ENCODE measurements around the gene BCL7B. TPM values are rescaled to one million over a fixed set of nuclear protein-coding genes. Genes with fewer than 3 reads are reported as not detected.
"Not testable (repeated sequence)": the region's sequence is repeated elsewhere in the genome, so short reads cannot be mapped to it uniquely, and the experiment has no call there.

The BCL7B gene
- total RNA-seq, 4 donors from 2014 or later = 104 to 144 (median 108) TPM

DNA sequence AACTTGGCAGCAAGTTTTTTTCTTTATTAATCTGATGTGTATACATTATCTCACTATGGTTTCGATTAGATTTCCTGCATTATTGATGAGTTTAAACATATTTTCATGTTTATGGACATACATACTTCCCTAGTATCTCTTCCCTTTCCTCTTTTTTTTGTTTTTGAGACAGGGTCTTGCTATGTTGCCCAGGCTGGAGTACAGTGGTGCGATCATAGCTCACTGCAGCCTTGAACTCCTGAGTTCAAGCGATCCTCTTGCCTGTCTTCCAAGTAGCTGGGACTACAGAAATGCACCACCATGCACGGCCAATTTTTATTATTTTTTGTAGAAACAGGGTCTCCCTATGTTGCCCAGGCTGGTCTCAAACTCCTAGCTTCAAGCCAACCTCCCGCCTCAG lies 54.3 kb downstream of the BCL7B start:
- WGBS, 2 donors (ENCODE audit: low coverage in 1 of 2) = 83 to 93% methylated on average over 1 to 5 of the region's 5 CpGs
- peaks cover 0 to 100% of the 10 kb centered on the region in 2 donors for H3K36me3 ChIP-seq

DNA sequence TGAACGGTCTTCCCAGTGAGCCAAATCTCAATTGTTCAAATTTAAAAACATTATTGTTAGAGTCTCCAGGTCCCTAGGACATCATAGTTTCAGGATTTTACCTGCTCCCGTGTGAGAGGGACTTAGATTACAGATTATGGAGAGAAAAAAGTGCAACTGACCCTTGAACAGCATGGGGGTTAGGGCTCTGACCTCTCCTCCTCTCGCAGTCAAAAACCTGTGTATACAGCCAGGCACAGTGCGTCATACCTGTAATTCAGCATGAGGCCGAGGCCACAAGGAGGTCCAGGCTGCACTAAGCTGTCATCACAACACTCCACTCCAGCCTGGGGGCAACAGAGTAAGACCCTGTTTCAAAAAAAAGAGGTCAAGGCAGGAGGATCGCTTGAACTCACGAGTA lies 60.9 kb downstream of the BCL7B start:
- Histone ChIP-seq H3K27me3 (no peaks in the 10 kb centered on the region), H3K27ac (no peak overlapping the region), H3K36me3 (peaks cover 0 to 100% of the 10 kb centered on the region in 2 donors), H3K9me3 (no peaks in the 10 kb centered on the region), H3K4me1 (no peaks in the 10 kb centered on the region), H3K4me3 (no peak overlapping the region)
- TF ChIP-seq POLR2AphosphoS5 (IDR thresholded peaks at IDR 0.05) = no peak
- TF ChIP-seq EP300 (IDR thresholded peaks at IDR 0.05) = no peak
- TF ChIP-seq, protein P1, sequence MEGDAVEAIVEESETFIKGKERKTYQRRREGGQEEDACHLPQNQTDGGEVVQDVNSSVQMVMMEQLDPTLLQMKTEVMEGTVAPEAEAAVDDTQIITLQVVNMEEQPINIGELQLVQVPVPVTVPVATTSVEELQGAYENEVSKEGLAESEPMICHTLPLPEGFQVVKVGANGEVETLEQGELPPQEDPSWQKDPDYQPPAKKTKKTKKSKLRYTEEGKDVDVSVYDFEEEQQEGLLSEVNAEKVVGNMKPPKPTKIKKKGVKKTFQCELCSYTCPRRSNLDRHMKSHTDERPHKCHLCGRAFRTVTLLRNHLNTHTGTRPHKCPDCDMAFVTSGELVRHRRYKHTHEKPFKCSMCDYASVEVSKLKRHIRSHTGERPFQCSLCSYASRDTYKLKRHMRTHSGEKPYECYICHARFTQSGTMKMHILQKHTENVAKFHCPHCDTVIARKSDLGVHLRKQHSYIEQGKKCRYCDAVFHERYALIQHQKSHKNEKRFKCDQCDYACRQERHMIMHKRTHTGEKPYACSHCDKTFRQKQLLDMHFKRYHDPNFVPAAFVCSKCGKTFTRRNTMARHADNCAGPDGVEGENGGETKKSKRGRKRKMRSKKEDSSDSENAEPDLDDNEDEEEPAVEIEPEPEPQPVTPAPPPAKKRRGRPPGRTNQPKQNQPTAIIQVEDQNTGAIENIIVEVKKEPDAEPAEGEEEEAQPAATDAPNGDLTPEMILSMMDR (IDR thresholded peaks at IDR 0.05) = no peak
- no peak for TF ChIP-seq POLR2A (IDR thresholded peaks at IDR 0.05)
- no peak for ATAC-seq
- WGBS, 2 donors (ENCODE audit: low coverage in 1 of 2) = 86 to 95% methylated on average over 2 to 3 of the region's 7 CpGs

More for the DNA sequence above, 54.3 kb downstream of the BCL7B start:
- ATAC-seq = no peak
- Histone ChIP-seq H3K27me3 (no peaks in the 10 kb centered on the region), H3K9me3 (no peaks in the 10 kb centered on the region), H3K4me1 (peaks cover 0 to 6% (median 0%) of the 10 kb centered on the region in 3 donors), H3K27ac (no peak overlapping the region), H3K4me3 (no peak overlapping the region)
- TF ChIP-seq POLR2A (IDR thresholded peaks at IDR 0.05) (no peak), POLR2AphosphoS5 (IDR thresholded peaks at IDR 0.05) (no peak), EP300 (IDR thresholded peaks at IDR 0.05) (no peak)
- TF ChIP-seq, protein P1 (IDR thresholded peaks at IDR 0.05) = no peak

DNA sequence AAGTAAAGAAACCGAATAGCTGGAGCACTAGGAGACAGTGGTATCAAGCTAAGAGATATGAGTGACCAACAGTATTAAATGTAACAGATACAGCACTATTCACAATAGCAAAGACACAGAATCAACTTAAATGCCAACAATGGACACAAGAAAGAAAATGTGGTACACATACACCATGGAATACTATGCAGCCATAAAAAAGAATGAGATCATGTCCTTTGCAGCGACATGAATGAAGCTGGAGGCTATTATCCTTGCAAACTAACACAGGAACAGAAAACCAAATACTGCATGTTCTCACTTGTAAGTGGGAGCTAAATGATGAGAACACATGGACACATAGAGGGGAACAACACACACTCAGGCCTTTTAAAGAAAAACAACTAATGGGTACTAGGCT lies 62.0 kb downstream of the BCL7B start:
- not testable (repeated sequence) for H3K4me1 ChIP-seq, ATAC-seq, H3K9me3 ChIP-seq, H3K27ac ChIP-seq, H3K27me3 ChIP-seq, H3K4me3 ChIP-seq
- peaks cover 0 to 100% of the 10 kb centered on the region in 2 donors for H3K36me3 ChIP-seq
- 86 to 100% methylated on average over 2 of the region's 2 CpGs for WGBS, 2 donors (ENCODE audit: low coverage in 1 of 2)

DNA sequence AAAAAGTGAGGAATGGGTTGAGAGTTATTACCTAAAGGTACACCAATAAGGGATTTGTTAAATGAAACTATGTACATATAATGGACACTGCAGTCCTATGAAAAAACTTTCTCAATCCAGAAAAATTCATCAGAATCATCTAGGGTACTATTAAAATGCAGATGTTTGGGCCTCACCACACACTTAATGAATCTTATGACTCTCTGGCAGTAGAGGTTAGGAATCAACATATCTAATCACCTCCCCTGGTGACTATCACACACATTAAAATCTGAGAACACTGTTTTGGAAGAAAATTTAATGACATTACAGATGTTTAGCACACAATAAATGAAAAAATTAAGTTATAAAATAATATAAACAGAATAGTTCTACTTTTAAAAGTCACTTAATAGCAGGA lies 67.5 kb downstream of the BCL7B start:
- no peaks in the 10 kb centered on the region for H3K27me3 ChIP-seq
- no peaks in the 10 kb centered on the region for H3K9me3 ChIP-seq
- H3K27ac ChIP-seq = no peak overlapping the region
- no peak for ATAC-seq
- no peak for TF ChIP-seq POLR2A (IDR thresholded peaks at IDR 0.05)
- no peak for TF ChIP-seq EP300 (IDR thresholded peaks at IDR 0.05)
- no peak for TF ChIP-seq POLR2AphosphoS5 (IDR thresholded peaks at IDR 0.05)
- TF ChIP-seq, protein P1 (IDR thresholded peaks at IDR 0.05) = no peak
- no peaks in the 10 kb centered on the region for H3K4me1 ChIP-seq
- H3K36me3 ChIP-seq = peaks cover 0 to 97% of the 10 kb centered on the region in 2 donors
- no peak overlapping the region for H3K4me3 ChIP-seq

DNA sequence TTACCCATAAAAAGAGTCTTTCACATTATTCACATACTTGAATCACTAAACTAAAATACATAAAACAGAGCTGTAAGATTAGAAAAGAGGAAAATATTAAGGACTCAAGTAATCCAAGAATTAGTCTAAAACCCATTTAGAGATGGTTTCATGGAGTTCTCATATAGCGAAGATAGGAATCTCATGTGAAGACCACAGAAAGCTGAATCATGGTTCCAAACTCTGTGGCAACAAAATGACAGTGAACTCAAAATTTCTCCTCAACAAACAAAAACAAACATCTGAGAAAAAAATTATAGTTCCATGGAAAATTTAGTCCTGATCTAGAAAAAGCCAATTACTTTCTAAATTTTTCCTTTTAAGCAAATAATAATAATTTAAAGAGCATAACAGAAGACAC lies 70.0 kb downstream of the BCL7B start:
- no peak overlapping the region for H3K4me3 ChIP-seq
- peaks cover 0 to 7% (median 0%) of the 10 kb centered on the region in 3 donors for H3K4me1 ChIP-seq
- H3K36me3 ChIP-seq = peaks cover 0 to 97% of the 10 kb centered on the region in 2 donors
- 100% methylated on average over 1 of the region's 1 CpG for WGBS, 2 donors (ENCODE audit: low coverage in 1 of 2)
- no peaks in the 10 kb centered on the region for H3K27me3 ChIP-seq
- TF ChIP-seq POLR2A (IDR thresholded peaks at IDR 0.05) (no peak), EP300 (IDR thresholded peaks at IDR 0.05) (no peak), POLR2AphosphoS5 (IDR thresholded peaks at IDR 0.05) (no peak)
- TF ChIP-seq, protein P1 (IDR thresholded peaks at IDR 0.05) = no peak
- no peaks in the 10 kb centered on the region for H3K9me3 ChIP-seq
- no peak overlapping the region for H3K27ac ChIP-seq
- no peak for ATAC-seq

Small RNAs within 50 kb of the gene (small RNA-seq; reads per million reads assigned to genes)
- gene RNU6-1198P = 0 reads per million in 4 donors

Other genes starting within 250 kb of the BCL7B start
- gene NSUN5, start 248.9 kb downstream of the BCL7B start, total RNA-seq = 10 to 100 TPM; 15.8 to 34.4 (median 26.7) TPM
- under 1 TPM in 3 of 4 donors, not detected in 1; 0.27 to 0.78 (median 0.42) TPM for gene TRIM50, start 229.6 kb downstream of the BCL7B start, total RNA-seq
- not detected for gene FKBP6, start 229.5 kb downstream of the BCL7B start, total RNA-seq
- 1 to 10 TPM in 1 of 4 donors, under 1 TPM in 3; 0.31 to 2.7 (median 0.81) TPM for gene FZD9, start 123.9 kb downstream of the BCL7B start, total RNA-seq
- 10 to 100 TPM; 56.0 to 77.8 (median 69.6) TPM for gene BAZ1B, start 35.4 kb downstream of the BCL7B start, total RNA-seq
- gene TBL2, start 20.9 kb upstream of the BCL7B start, total RNA-seq = 10 to 100 TPM; 19.1 to 32.5 (median 28.9) TPM
- gene MLXIPL, start 66.8 kb upstream of the BCL7B start, total RNA-seq = 10 to 100 TPM in 3 of 4 donors, 1 to 10 TPM in 1; 7.7 to 56.2 (median 17.5) TPM
- gene VPS37D, start 110.1 kb upstream of the BCL7B start, total RNA-seq = 1 to 10 TPM; 2.6 to 7.0 (median 3.2) TPM
- 1 to 10 TPM; 2.3 to 9.3 (median 5.3) TPM for gene DNAJC30, start 125.8 kb upstream of the BCL7B start, total RNA-seq
- gene BUD23, start 125.9 kb upstream of the BCL7B start, total RNA-seq = 10 to 100 TPM; 41.5 to 65.0 (median 45.3) TPM
- gene STX1A, start 162.0 kb upstream of the BCL7B start, total RNA-seq = 10 to 100 TPM in 3 of 4 donors, 1 to 10 TPM in 1; 9.6 to 24.0 (median 15.2) TPM
- 1 to 10 TPM; 5.6 to 8.5 (median 6.6) TPM for gene ABHD11, start 181.1 kb upstream of the BCL7B start, total RNA-seq
- gene CLDN3, start 212.6 kb upstream of the BCL7B start, total RNA-seq = 1 to 10 TPM in 1 of 4 donors, not detected in 3; 5.9 TPM

Data from gastroesophageal sphincter (tissue), 4 donors.